Endodermal cell (in vitro differentiated cells): ENCODE measurements around the gene CDH13. TPM values are rescaled to one million over a fixed set of nuclear protein-coding genes. Genes with fewer than 3 reads are reported as not detected.

Experiments used
- DNase-seq: peaks from one replicate; pipeline ENCODE4 v3.0.0-alpha.2; 2017
- H3K27ac ChIP-seq: 2 replicates; pipeline ENCODE4 v1.5.1; 2013; ENCODE audit warnings: mild to moderate bottlenecking, low read depth, low read length, moderate library complexity
- H3K27me3 ChIP-seq: 2 replicates; pipeline ENCODE4 v1.6.1; 2013; ENCODE audit warnings: mild to moderate bottlenecking, low read length, moderate library complexity; ENCODE audit not compliant: insufficient read depth, control insufficient read depth, poor library complexity, severe bottlenecking
- H3K36me3 ChIP-seq: 2 replicates; pipeline ENCODE4 v1.7.0; 2013; ENCODE audit warnings: mild to moderate bottlenecking, low read length, moderate library complexity; ENCODE audit not compliant: control insufficient read depth, insufficient read depth
- H3K4me1 ChIP-seq: one replicate; pipeline ENCODE4 v1.7.0; 2013; ENCODE audit warnings: low read length; ENCODE audit not compliant: control insufficient read depth, insufficient read depth
- H3K4me3 ChIP-seq: 2 replicates; pipeline ENCODE4 v1.5.1; 2013; ENCODE audit warnings: mild to moderate bottlenecking, low read length, moderate library complexity
- H3K9ac ChIP-seq: 2 replicates; pipeline ENCODE4 v1.6.1; 2013; ENCODE audit warnings: mild to moderate bottlenecking, low read length, moderate library complexity; ENCODE audit not compliant: poor library complexity, severe bottlenecking; ENCODE audit errors: extremely low read depth
- H3K9me3 ChIP-seq: 2 replicates; pipeline ENCODE4 v1.6.1; 2013; ENCODE audit warnings: mild to moderate bottlenecking, low read length, moderate library complexity; ENCODE audit not compliant: control insufficient read depth
- H3K27ac Mint-ChIP-seq: 2 replicates; pipeline ENCODE4 v1.8.0; 2020; ENCODE audit warnings: mixed read lengths
- H3K27me3 Mint-ChIP-seq: 2 replicates; pipeline ENCODE4 v1.8.0; 2021; ENCODE audit warnings: mild to moderate bottlenecking, mixed read lengths; ENCODE audit not compliant: insufficient read depth
- H3K36me3 Mint-ChIP-seq: 2 replicates; pipeline ENCODE4 v1.8.0; 2020; ENCODE audit warnings: low read depth, mixed read lengths
- H3K4me1 Mint-ChIP-seq: 2 replicates; pipeline ENCODE4 v1.8.0; 2020; ENCODE audit warnings: mixed read lengths
- H3K4me3 Mint-ChIP-seq: 2 replicates; pipeline ENCODE4 v1.8.0; 2020; ENCODE audit warnings: mild to moderate bottlenecking, moderate library complexity, mixed read lengths
- H3K9me3 Mint-ChIP-seq: 2 replicates; pipeline ENCODE4 v1.8.0; 2020; ENCODE audit warnings: mild to moderate bottlenecking, mixed read lengths
- WGBS, 2 experiments: methylation state at CpG; one replicate each; pipeline versions ENCODE4 v1.1.5 to v1.1.7; 2013; ENCODE audit warnings: missing lambda C conversion rate in 2 of 2, mixed read lengths in 1 of 2; ENCODE audit not compliant: insufficient coverage in 1 of 2, insufficient read length in 1 of 2; 5-methylcytosine and 5-hydroxymethylcytosine counted together
- total RNA-seq, 2 donors: library from RNA; stranded (reverse); fragmentation: NEBNext Ultra II Directional in 1 of 2; extraction: Animal tissue kit (Norgen Biotek cat#: 25700) in 1 of 2; gene quantifications; 2 replicates in 1 of 2; 3 replicates in 1 of 2; pipeline ENCODE4 v1.2.1, GENCODE V29; 2021
- TF ChIP-seq, protein P1 (sequence below): fragments of 200-600 bp; sonication (generic); conservative IDR thresholded peaks from 2 replicates; pipeline ENCODE4 v1.5.0; 2021; ENCODE audit warnings: antibody characterized with exemption, mild to moderate bottlenecking

The CDH13 gene
- total RNA-seq, 2 donors from 2014 or later = 0.86 to 1.8 TPM

GRCh38 chr16:83109490-83110125 is 482.8 kb downstream of the CDH13 start:
- Mint-ChIP-seq H3K27ac (no peak overlapping the region), H3K36me3 (no peaks in the 10 kb centered on the region), H3K9me3 (no peaks in the 10 kb centered on the region), H3K4me3 (no peak overlapping the region), H3K27me3 (peaks cover 4% of the 10 kb centered on the region), H3K4me1 (peaks cover 5% of the 10 kb centered on the region)
- H3K9ac ChIP-seq = no peak overlapping the region
- H3K4me1 ChIP-seq = no peaks in the 10 kb centered on the region
- no peak overlapping the region for H3K27ac ChIP-seq
- H3K9me3 ChIP-seq = no peaks in the 10 kb centered on the region
- no peaks in the 10 kb centered on the region for H3K36me3 ChIP-seq
- WGBS, 2 experiments = 78 to 80% methylated on average over 6 to 10 of the region's 10 CpGs
- H3K27me3 ChIP-seq = no peaks in the 10 kb centered on the region
- TF ChIP-seq, protein P1, sequence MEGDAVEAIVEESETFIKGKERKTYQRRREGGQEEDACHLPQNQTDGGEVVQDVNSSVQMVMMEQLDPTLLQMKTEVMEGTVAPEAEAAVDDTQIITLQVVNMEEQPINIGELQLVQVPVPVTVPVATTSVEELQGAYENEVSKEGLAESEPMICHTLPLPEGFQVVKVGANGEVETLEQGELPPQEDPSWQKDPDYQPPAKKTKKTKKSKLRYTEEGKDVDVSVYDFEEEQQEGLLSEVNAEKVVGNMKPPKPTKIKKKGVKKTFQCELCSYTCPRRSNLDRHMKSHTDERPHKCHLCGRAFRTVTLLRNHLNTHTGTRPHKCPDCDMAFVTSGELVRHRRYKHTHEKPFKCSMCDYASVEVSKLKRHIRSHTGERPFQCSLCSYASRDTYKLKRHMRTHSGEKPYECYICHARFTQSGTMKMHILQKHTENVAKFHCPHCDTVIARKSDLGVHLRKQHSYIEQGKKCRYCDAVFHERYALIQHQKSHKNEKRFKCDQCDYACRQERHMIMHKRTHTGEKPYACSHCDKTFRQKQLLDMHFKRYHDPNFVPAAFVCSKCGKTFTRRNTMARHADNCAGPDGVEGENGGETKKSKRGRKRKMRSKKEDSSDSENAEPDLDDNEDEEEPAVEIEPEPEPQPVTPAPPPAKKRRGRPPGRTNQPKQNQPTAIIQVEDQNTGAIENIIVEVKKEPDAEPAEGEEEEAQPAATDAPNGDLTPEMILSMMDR = no peak
- H3K4me3 ChIP-seq = no peak overlapping the region
- DNase-seq = no peak

- no peak overlapping the region for H3K9ac ChIP-seq
- peaks cover 4% of the 10 kb centered on the region for H3K27me3 Mint-ChIP-seq
- no peak overlapping the region for H3K4me3 Mint-ChIP-seq
- no peaks in the 10 kb centered on the region for H3K36me3 Mint-ChIP-seq
- H3K4me3 ChIP-seq = no peak overlapping the region
- H3K27me3 ChIP-seq = no peaks in the 10 kb centered on the region
- no peaks in the 10 kb centered on the region for H3K36me3 ChIP-seq
- no peaks in the 10 kb centered on the region for H3K9me3 ChIP-seq
- TF ChIP-seq, protein P1 = no peak
- DNase-seq = no peak
- H3K4me1 ChIP-seq = no peaks in the 10 kb centered on the region
- H3K4me1 Mint-ChIP-seq = peaks cover 11% of the 10 kb centered on the region
- H3K9me3 Mint-ChIP-seq = no peaks in the 10 kb centered on the region
- 92 to 100% methylated on average over 1 to 4 of the region's 5 CpGs for WGBS, 2 experiments
- H3K27ac ChIP-seq = no peak overlapping the region
- no peak overlapping the region for H3K27ac Mint-ChIP-seq
Observed at GRCh38 chr16:83110269-83110668, 483.5 kb downstream of the CDH13 start.

GRCh38 chr16:83113317-83113716 is 486.5 kb downstream of the CDH13 start:
- Histone ChIP-seq H3K27me3 (no peaks in the 10 kb centered on the region), H3K9ac (no peak overlapping the region), H3K9me3 (no peaks in the 10 kb centered on the region), H3K4me3 (no peak overlapping the region), H3K4me1 (no peaks in the 10 kb centered on the region), H3K27ac (no peak overlapping the region), H3K36me3 (no peaks in the 10 kb centered on the region)
- Mint-ChIP-seq H3K27me3 (peaks cover 6% of the 10 kb centered on the region), H3K4me3 (no peak overlapping the region), H3K9me3 (no peaks in the 10 kb centered on the region), H3K36me3 (no peaks in the 10 kb centered on the region), H3K27ac (no peak overlapping the region), H3K4me1 (peaks cover 11% of the 10 kb centered on the region)
- peak; percentile 79 for DNase-seq
- 39 to 58% methylated on average over 5 to 6 of the region's 7 CpGs for WGBS, 2 experiments
- TF ChIP-seq, protein P1 = peak; percentile 93
